Measurements from ENCODE around the gene SPTBN5. TPM values are rescaled to one million over a fixed set of nuclear protein-coding genes. Genes with fewer than 3 reads are reported as not detected.

The SPTBN5 gene
- total RNA-seq, 2 donors from 2014 or later: 2.0 to 2.8 TPM

DNA sequence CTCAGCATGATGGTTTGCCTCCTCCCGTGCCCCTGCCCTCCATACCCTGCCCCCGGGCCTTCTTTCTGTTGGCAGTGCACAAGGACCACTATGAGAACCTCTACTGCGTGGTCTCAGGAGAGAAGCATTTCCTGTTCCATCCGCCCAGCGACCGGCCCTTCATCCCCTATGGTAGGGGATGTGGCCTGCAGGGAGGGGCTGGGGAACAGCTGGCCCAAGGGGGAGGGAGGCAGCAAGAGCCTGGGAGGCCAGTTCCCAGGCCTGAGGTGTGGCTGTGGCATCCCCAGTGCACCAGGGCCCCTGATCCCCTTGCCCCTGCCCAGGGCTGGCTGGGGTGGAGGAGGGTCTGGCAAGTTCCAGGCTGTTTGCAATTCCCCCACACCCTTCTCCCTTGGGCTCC, 57.8 kb downstream of the SPTBN5 start:
- TF ChIP-seq CTCF (conservative IDR thresholded peaks at IDR 0.05): no peak
- no peaks in the 10 kb centered on the region for H3K9me3 Mint-ChIP-seq
- no peaks in the 10 kb centered on the region for H3K9me3 ChIP-seq (ENCODE audit: control insufficient read depth, low read length)
- 91 to 94% methylated on average over 6 of the region's 6 CpGs for WGBS, 2 experiments (ENCODE audit: insufficient coverage in 1 of 2, insufficient read length in 1 of 2)
- no peak for DNase-seq
- no peaks in the 10 kb centered on the region for H3K4me1 ChIP-seq (ENCODE audit: control insufficient read depth, insufficient read depth, low read length)
- no peaks in the 10 kb centered on the region for H3K27me3 ChIP-seq (ENCODE audit: control insufficient read depth, insufficient read depth, low read length, poor library complexity, severe bottlenecking)
- H3K27ac ChIP-seq (ENCODE audit: low read depth, low read length): no peak overlapping the region
- peaks cover 17% of the 10 kb centered on the region for H3K36me3 Mint-ChIP-seq (ENCODE audit: low read depth)
- no peaks in the 10 kb centered on the region for H3K36me3 ChIP-seq (ENCODE audit: control insufficient read depth, insufficient read depth, low read length)
- no peaks in the 10 kb centered on the region for H3K4me1 Mint-ChIP-seq
- H3K9ac ChIP-seq (ENCODE audit: extremely low read depth, low read length, poor library complexity, severe bottlenecking): no peak overlapping the region
- H3K27ac Mint-ChIP-seq: no peak overlapping the region
- no peak overlapping the region for H3K4me3 Mint-ChIP-seq
- no peak overlapping the region for H3K4me3 ChIP-seq (ENCODE audit: low read length)
- no peaks in the 10 kb centered on the region for H3K27me3 Mint-ChIP-seq (ENCODE audit: insufficient read depth)

- Mint-ChIP-seq H3K4me3 (no peak overlapping the region), H3K27ac (no peak overlapping the region), H3K36me3 (ENCODE audit: low read depth) (peaks cover 22% of the 10 kb centered on the region), H3K4me1 (no peaks in the 10 kb centered on the region), H3K27me3 (ENCODE audit: insufficient read depth) (no peaks in the 10 kb centered on the region), H3K9me3 (no peaks in the 10 kb centered on the region)
- no peak for TF ChIP-seq CTCF (conservative IDR thresholded peaks at IDR 0.05)
- H3K27me3 ChIP-seq (ENCODE audit: control insufficient read depth, insufficient read depth, low read length, poor library complexity, severe bottlenecking): no peaks in the 10 kb centered on the region
- H3K9ac ChIP-seq (ENCODE audit: extremely low read depth, low read length, poor library complexity, severe bottlenecking): no peak overlapping the region
- no peak overlapping the region for H3K4me3 ChIP-seq (ENCODE audit: low read length)
- no peak overlapping the region for H3K27ac ChIP-seq (ENCODE audit: low read depth, low read length)
- no peaks in the 10 kb centered on the region for H3K36me3 ChIP-seq (ENCODE audit: control insufficient read depth, insufficient read depth, low read length)
- 77% methylated on average over 3 of the region's 3 CpGs; no CpG with 5 or more reads in 1 of the 2 experiments for WGBS, 2 experiments (ENCODE audit: insufficient coverage in 1 of 2, insufficient read length in 1 of 2)
- no peaks in the 10 kb centered on the region for H3K4me1 ChIP-seq (ENCODE audit: control insufficient read depth, insufficient read depth, low read length)
- no peak for DNase-seq
- H3K9me3 ChIP-seq (ENCODE audit: control insufficient read depth, low read length): no peaks in the 10 kb centered on the region
Measured at GRCh38 chr15:41834096-41834495, 59.8 kb downstream of the SPTBN5 start.

- no peak overlapping the region for H3K27ac Mint-ChIP-seq
- Histone ChIP-seq H3K27ac (ENCODE audit: low read depth, low read length) (no peak overlapping the region), H3K4me3 (ENCODE audit: low read length) (no peak overlapping the region), H3K9me3 (ENCODE audit: control insufficient read depth, low read length) (no peaks in the 10 kb centered on the region), H3K27me3 (ENCODE audit: control insufficient read depth, insufficient read depth, low read length, poor library complexity, severe bottlenecking) (no peaks in the 10 kb centered on the region), H3K36me3 (ENCODE audit: control insufficient read depth, insufficient read depth, low read length) (no peaks in the 10 kb centered on the region), H3K4me1 (ENCODE audit: control insufficient read depth, insufficient read depth, low read length) (peaks cover 4% of the 10 kb centered on the region), H3K9ac (ENCODE audit: extremely low read depth, low read length, poor library complexity, severe bottlenecking) (no peak overlapping the region)
- H3K4me1 Mint-ChIP-seq: peaks cover 4% of the 10 kb centered on the region
- no peak overlapping the region for H3K4me3 Mint-ChIP-seq
- H3K36me3 Mint-ChIP-seq (ENCODE audit: low read depth): peaks cover 20% of the 10 kb centered on the region
- no peak for TF ChIP-seq CTCF (conservative IDR thresholded peaks at IDR 0.05)
- H3K9me3 Mint-ChIP-seq: no peaks in the 10 kb centered on the region
- no peaks in the 10 kb centered on the region for H3K27me3 Mint-ChIP-seq (ENCODE audit: insufficient read depth)
- WGBS, 2 experiments (ENCODE audit: insufficient coverage in 1 of 2, insufficient read length in 1 of 2): 94 to 100% methylated on average over 2 to 3 of the region's 3 CpGs
- DNase-seq: no peak
Measured at GRCh38 chr15:41832875-41833274, 61.0 kb downstream of the SPTBN5 start.
